ENCODE measurements around the gene TNFRSF17.

Gene TNFRSF17

GRCh38 chr16:11972128-11972527, 7.1 kb downstream of the TNFRSF17 start:
- no peak for DNase-seq

GRCh38 chr16:11973070-11973469, 8.1 kb downstream of the TNFRSF17 start:
- DNase-seq, result no peak

- DNase-seq, result no peak
Measured at GRCh38 chr16:11976850-11977375, 11.9 kb downstream of the TNFRSF17 start.

- DNase-seq, result no peak
Measured at GRCh38 chr16:11977376-11978041, 12.5 kb downstream of the TNFRSF17 start.

- DNase-seq, result no peak
Measured at GRCh38 chr16:11978080-11978479, 13.1 kb downstream of the TNFRSF17 start.

- DNase-seq, result no peak
Measured at GRCh38 chr16:11979013-11979672, 14.1 kb downstream of the TNFRSF17 start.

GRCh38 chr16:11980136-11980844, 15.3 kb downstream of the TNFRSF17 start:
- no peak for DNase-seq

GRCh38 chr16:11985250-11985649, 20.2 kb downstream of the TNFRSF17 start:
- no peak for DNase-seq

- DNase-seq, result no peak
Measured at GRCh38 chr16:11986521-11987057, 21.6 kb downstream of the TNFRSF17 start.

- no peak for DNase-seq
Measured at GRCh38 chr16:11988258-11988978, 23.4 kb downstream of the TNFRSF17 start.

- no peak for DNase-seq
Measured at GRCh38 chr16:11990702-11991390, 25.8 kb downstream of the TNFRSF17 start.

GRCh38 chr16:11992008-11992584, 27.1 kb downstream of the TNFRSF17 start:
- no peak for DNase-seq

GRCh38 chr16:11992586-11993524, 27.8 kb downstream of the TNFRSF17 start:
- DNase-seq, result no peak

GRCh38 chr16:11994143-11995119, 29.4 kb downstream of the TNFRSF17 start:
- DNase-seq, result no peak

GRCh38 chr16:11996433-11997330, 31.7 kb downstream of the TNFRSF17 start:
- DNase-seq, result no peak

- DNase-seq, result no peak
Measured at GRCh38 chr16:12000032-12000431, 35.0 kb downstream of the TNFRSF17 start.

GRCh38 chr16:12002447-12003006, 37.5 kb downstream of the TNFRSF17 start:
- no peak for DNase-seq

GRCh38 chr16:12006637-12007036, 41.6 kb downstream of the TNFRSF17 start:
- no peak for DNase-seq
